GM10847 (cell line): ENCODE data around the gene PAX2.

ENCODE experiments used
- POLR2A ChIP-seq: IDR thresholded peaks from 2 replicates; pipeline ENCODE4 v1.6.1; 2011; ENCODE audit not compliant: insufficient read length; ENCODE audit errors: extremely low read depth

The PAX2 gene

DNA sequence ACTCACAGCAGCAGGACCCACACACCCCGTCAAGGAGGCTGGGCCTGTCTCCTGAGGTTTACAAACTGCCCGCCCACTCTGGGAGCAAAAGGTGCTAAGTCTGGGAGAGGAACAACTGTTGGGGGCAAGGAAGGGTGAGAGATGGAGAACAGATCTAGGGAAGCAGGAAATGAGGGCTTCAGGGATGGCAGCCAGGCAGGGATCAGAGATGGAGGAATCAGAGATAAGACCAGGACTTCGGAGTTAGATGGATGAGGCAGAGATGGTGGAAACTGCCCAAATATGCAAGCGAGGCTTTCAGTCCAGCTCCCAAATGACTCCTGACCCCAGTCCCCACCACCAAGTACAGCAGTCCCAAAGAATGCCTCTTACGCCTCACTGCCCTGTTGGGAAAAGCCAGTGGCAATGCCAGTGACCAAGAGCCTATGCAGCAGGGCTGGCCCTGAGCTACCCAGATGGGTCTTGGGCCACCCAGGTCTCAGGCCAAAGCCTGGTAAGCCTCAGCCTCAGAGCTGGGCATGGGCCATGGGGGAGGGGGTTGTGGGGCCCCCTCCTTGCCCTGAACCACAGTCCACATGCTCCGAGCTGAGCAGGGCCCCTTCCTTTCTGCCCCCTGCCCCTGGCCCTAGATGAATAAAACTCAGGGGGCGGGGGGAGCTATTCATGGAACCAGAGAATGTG, 127.9 kb downstream of the PAX2 start:
- no peak for TF ChIP-seq POLR2A

DNA sequence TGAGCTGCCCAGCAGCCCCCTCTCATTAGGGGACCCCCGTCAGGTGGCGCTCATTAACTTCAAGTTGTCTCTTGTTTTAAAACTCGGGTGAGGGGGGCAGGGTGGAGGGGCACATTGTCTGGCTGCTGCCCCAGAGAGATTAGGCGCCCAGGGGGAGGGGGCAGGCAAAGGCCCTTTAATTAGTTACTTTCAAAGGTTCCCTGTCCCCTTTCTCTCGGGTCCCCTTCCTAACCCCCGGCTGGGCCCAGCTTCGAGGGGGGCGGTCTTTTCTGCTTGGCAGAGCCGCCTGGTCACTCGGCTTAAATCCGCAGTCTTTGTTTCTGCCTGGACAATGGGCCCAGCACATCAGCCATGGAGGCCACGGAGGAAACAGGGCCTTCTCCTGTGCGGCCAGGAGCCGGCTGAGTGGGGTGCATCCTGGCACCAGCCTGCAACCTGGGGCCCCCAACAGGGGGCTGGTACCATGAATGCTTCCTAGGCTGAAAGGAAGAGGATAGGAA, 128.5 kb downstream of the PAX2 start:
- no peak for TF ChIP-seq POLR2A

GRCh38 chr10:100874702-100875483, 129.5 kb downstream of the PAX2 start:
- no peak for TF ChIP-seq POLR2A

DNA sequence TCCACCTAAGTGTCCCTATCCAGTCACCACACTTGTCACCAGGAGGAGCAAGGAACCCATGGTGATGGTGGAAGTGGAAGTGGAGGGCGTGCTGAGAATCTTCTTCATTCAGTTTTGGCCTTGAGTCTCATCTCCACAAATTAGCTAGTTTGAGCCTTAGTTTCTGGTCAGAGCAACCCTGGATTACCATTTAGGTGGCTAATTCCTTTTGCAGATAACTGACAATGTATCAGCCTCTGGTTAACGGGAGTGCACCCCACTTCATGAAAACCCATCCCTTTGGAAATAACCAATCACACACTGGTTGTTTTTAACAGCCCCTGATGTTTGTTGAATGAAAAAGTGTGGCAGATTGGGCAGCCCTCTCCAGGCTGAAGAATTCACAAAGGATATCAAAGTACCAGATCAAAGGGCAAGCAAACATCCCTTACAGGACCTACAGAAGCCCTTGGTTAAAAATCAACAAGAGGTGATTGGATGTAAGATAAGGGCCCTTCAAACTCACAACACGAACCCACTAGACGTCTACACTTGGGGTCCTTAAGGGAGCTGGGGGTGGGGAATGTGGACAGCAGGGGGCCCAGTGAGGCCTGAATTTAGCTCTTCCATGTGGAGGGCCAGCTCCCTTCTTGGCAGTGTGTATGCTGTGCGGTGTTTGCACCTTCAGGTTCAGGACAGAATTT, 130.2 kb downstream of the PAX2 start:
- no peak for TF ChIP-seq POLR2A

GRCh38 chr10:100876585-100877460, 131.4 kb downstream of the PAX2 start:
- no peak for TF ChIP-seq POLR2A

DNA sequence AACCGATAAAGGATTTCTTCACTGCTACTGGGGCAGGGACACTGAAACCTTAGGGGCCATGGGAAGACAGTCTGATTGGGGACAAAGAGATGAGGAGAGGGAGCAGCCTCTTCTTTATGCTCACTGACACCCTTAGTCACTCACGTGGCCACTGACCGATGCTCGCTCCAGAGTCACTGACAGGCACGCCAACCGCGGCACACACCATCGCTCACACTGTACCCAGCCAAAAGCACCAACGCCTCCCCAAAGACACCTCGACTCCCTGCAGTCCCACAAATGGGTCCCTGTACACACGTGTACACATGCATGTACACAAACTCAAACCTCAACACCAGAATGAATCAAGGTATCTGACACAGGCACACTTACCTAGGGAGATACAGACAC, 132.1 kb downstream of the PAX2 start:
- no peak for TF ChIP-seq POLR2A

- TF ChIP-seq POLR2A: no peak
These were observed 133.0 kb downstream of the PAX2 start for GRCh38 chr10:100878291-100878910.
